GM10248 (cell line): Measurements from ENCODE around the gene SH3RF3.

Experiments used
- CTCF ChIA-PET: fragments of 300-600 bp; sonication (Branson Sonifier 250); formaldehyde crosslinking; extraction: SDS; loops from one replicate; lab custom pipeline; 2021; ENCODE audit warnings: antibody characterized with exemption; lab: Yijun Ruan, JAX
- POLR2A ChIA-PET: fragments of 350-650 bp; sonication (Branson Sonifier 250); formaldehyde crosslinking; extraction: SDS; loops from one replicate; lab custom pipeline; 2020; ENCODE audit warnings: antibody characterized with exemption; lab: Yijun Ruan, JAX
- DNase-seq: peaks from one replicate; pipeline ENCODE4 v3.0.0; 2012; ENCODE audit errors: extremely low spot score
- CTCF ChIP-seq: IDR thresholded peaks from 2 replicates; pipeline ENCODE4 v1.5.1; 2012; ENCODE audit warnings: mild to moderate bottlenecking, low read depth; ENCODE audit errors: extremely low read depth, missing control alignments, control extremely low read depth

Gene SH3RF3

DNA sequence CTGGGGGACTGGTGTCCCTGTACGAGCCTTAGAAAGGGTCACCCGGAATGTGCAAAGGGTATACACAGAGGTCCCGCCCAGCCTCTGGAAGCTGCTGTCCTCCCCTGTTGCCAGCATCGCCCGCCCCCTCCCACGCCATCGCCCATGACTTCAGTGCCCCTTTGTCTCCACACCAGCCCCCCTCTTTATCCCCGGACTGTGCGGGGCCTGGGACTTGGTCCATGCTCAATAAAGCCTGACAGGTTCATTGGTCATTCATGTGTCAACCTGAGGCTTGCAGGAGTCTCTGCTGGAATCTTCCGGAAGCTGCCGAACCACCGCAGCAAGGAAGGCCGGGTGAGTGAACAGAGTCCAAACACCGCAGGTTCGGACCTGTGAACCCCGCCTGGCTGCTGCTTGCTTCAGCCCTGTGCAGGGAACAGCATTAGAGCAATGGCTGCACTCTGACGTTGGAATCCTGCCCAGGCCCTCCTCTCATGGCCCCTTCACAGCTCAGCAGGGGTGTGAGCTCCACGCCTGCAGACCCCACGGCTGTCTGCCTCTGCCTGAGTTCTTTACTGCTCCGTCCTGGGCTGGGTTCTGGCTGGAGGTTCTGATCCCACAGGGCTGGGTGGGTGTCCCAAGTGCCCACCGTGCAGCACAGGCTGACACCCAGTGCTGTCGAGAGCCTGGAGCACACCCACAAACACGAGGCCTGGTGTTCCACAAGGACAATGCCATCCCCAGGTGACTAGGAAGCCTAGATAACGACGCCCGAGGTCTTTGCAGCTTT is 388.3 kb downstream of the SH3RF3 start:
- ChIA-PET POLR2A (no interaction called here), CTCF (interaction anchor here (1.1 to 3.6 kb wide), 3 partner anchors 29 to 537 kb away, joined by 3 to 13 read pairs (median 3); no protein-coding TSS in a partner anchor)
- TF ChIP-seq CTCF = no peak
- no peak for DNase-seq

- TF ChIP-seq CTCF = no peak
- CTCF ChIA-PET = no interaction called here
- no peak for DNase-seq
- POLR2A ChIA-PET = no interaction called here
Measured at GRCh38 chr2:109519513-109519912, 390.5 kb downstream of the SH3RF3 start.

DNA sequence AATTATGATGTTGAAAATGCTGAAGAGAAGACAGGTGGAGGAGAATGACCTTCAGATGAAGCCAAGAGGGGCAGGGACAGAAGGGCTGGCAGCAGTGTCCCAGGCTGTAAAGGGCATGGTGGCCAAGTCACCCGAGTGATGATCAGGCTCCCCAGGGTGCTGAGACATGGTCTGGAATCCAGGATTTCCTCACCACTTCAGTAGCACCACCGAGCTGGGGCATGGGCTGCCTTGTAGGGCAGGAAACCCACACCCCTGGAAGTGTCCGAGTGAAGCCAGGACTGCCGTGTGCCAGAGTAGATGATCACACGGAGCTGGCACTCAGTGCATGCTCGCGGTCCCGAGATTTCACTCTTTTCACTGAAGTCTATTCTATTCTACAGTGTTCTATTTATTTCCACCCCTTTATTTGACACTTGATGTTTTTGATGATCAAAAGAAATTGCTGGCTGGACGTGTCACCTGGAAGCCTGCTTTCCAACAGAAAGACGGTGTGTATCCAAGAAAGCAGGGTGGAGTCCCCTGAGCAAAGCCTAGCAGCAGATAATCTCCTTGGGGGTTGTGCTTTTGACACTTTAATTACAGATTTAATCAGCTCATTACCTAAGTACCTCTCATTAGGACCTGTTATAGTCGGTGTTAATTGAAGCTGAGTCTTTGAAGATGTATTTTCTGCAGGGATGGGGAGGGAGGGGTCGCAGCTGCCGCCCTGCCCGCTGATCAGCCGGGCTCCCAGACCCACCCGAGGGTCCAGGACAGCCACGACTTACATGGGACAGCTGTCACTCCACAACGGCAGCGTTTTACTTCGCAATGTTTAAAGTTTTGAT is 392.4 kb downstream of the SH3RF3 start:
- POLR2A ChIA-PET = no interaction called here
- DNase-seq = no peak
- no peak for TF ChIP-seq CTCF
- CTCF ChIA-PET = interaction anchor here (4.2 kb wide), 1 partner anchor 10 kb away, joined by 24 read pairs; no protein-coding TSS in a partner anchor

DNA sequence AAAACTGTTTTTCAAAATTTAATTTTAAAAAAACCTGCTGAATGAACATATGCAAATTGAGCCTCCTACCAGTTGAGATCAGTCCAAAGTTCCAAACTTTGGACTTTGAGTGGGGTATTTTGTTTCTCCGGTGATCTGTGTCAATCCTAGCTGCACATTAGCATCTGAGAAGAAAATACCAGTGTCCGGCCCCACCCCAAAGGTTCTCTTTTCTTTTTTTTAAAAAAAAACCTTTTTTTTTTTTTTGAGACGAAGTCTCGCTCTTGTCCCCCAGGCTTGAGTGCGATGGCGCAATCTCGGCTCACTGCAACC is 393.0 kb downstream of the SH3RF3 start:
- ChIA-PET CTCF (interaction anchor here (4.2 kb wide), 1 partner anchor 11 kb away, joined by 24 read pairs; no protein-coding TSS in a partner anchor), POLR2A (no interaction called here)
- no peak for TF ChIP-seq CTCF
- no peak for DNase-seq

- CTCF ChIA-PET = interaction anchor here (1.4 to 4.2 kb wide), 3 partner anchors 11 to 23 kb away, joined by 3 to 24 read pairs (median 3); no protein-coding TSS in a partner anchor
- no peak for TF ChIP-seq CTCF
- POLR2A ChIA-PET = no interaction called here
- DNase-seq = no peak
Measured at GRCh38 chr2:109523121-109523520, 394.1 kb downstream of the SH3RF3 start.

DNA sequence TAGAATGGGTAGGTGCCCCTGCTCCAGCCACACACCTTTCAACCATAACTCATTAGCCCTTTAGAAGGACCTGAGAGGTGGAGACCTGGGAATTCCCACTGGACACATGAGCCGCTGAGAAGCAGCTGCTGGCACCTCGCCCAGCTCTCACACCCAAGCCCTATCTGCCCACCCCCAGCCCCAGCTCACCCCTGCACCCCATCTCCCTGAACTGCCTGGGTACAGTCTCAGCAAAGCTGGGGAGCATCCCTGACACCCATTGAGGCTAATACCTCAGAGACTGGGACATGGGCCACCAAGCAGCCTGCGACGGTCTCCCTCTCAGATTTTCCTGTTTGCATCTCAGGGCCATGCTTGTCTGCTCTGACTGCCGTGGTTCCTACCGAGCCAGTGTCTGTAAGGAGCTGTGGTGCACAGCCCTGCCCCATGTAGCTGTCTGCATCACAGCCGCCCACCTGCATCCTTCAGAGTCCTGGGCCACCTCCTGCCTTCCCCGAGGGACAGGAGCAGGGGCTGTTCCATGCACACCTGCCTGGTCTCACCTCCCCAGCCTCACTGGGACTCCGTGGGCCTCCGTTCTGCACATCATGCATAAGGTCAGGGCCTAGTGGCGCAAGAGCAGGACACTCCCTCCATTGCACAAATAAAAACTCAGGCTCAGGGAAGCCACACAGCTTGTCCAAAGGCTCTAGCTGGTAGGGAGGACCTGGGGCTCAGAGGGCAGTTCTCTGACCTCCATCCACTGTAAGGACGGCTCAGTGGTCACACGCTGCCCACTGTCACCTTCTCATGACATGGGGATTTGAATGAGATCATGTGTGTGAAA is 394.7 kb downstream of the SH3RF3 start:
- ChIA-PET POLR2A (no interaction called here), CTCF (interaction anchor here (1.4 to 4.2 kb wide), 3 partner anchors 10 to 23 kb away, joined by 3 to 24 read pairs (median 3); no protein-coding TSS in a partner anchor)
- TF ChIP-seq CTCF = no peak
- DNase-seq = no peak
